ENCODE measurements around the gene EVPLL.
"Not testable (repeated sequence)": the region's sequence is repeated elsewhere in the genome, so short reads cannot be mapped to it uniquely, and the experiment has no call there.

- TF ChIP-seq CTCF (IDR thresholded peaks at IDR 0.05); POLR2A (IDR thresholded peaks at IDR 0.05; ENCODE audit: low read depth): not testable (repeated sequence)
Measured at GRCh38 chr17:18403166-18403565, 25.6 kb downstream of the EVPLL start.

Data from esophagus muscularis mucosa (tissue), 3 donors.